ENCODE measurements around the gene LRRC73.
"Not testable (repeated sequence)": the region's sequence is repeated elsewhere in the genome, so short reads cannot be mapped to it uniquely, and the experiment has no call there.

Gene LRRC73

DNA sequence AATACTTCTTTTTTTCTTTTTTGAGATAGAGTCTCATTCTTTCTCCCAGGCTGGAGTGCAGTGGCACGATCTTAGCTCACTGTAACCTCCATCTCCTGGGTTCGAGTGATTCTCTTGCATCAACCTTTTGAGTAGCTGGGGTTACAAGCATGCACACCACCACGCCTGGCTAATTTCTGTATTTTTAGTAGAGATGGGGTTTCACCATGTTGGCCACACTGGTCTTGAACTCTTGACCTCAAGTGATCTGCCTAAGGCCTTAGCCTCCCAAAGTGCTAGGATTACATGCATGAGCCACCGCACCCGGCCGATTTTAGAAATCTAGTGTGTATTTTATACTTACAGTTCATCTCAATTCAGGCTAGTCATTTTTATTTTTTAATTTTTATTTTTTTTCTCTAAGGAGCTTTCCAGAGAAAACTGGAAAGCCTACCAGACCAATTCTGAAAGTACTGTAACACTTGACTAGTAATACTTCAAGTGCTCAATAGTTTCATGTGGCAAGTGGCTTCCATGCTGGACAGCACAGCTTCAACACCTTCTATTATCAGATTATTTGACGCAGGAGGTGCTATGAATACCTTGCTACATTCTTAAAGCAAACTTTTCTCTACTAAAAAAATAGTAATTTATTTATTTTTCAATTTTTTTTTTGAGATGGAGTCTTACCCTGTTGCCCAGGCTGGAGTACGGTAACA lies 31.8 kb upstream of the LRRC73 start:
- intact Hi-C loops (cut with DNase I; ENCODE audit: low total_unique reads) = no loop called here
- no peaks in the 10 kb centered on the region for H3K4me1 ChIP-seq
- H3K36me3 ChIP-seq = peaks cover 52 to 86% (median 78%) of the 10 kb centered on the region in 3 donors
- no peak overlapping the region for H3K27ac ChIP-seq
- no peaks in the 10 kb centered on the region for H3K9me3 ChIP-seq
- DNase-seq = no peak
- TF ChIP-seq, protein P1, sequence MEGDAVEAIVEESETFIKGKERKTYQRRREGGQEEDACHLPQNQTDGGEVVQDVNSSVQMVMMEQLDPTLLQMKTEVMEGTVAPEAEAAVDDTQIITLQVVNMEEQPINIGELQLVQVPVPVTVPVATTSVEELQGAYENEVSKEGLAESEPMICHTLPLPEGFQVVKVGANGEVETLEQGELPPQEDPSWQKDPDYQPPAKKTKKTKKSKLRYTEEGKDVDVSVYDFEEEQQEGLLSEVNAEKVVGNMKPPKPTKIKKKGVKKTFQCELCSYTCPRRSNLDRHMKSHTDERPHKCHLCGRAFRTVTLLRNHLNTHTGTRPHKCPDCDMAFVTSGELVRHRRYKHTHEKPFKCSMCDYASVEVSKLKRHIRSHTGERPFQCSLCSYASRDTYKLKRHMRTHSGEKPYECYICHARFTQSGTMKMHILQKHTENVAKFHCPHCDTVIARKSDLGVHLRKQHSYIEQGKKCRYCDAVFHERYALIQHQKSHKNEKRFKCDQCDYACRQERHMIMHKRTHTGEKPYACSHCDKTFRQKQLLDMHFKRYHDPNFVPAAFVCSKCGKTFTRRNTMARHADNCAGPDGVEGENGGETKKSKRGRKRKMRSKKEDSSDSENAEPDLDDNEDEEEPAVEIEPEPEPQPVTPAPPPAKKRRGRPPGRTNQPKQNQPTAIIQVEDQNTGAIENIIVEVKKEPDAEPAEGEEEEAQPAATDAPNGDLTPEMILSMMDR (IDR thresholded peaks at IDR 0.05) = no peak
- H3K27me3 ChIP-seq = no peaks in the 10 kb centered on the region
- H3K4me3 ChIP-seq = no peak overlapping the region

DNA sequence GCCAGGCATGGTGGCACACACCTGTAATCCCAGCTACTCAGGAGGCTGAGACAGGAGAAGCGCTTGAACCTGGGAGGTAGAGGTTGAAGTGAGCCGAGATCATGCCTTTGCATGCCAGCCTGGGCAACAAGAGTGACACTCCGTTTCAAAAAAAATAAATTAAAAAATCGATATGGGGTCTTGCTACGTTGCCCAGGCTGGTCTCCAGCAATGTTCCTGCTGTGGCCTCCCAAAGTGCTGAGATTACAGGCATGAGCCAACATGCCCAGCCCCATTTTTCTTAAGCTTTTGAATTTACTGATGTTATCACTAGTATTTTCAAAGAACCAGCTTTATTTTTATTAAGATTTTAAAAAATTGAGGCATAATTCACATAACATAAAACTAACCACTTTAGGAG lies 30.4 kb upstream of the LRRC73 start:
- H3K9me3 ChIP-seq = no peaks in the 10 kb centered on the region
- no peaks in the 10 kb centered on the region for H3K27me3 ChIP-seq
- H3K36me3 ChIP-seq = peaks cover 39 to 83% (median 69%) of the 10 kb centered on the region in 3 donors
- H3K4me1 ChIP-seq = no peaks in the 10 kb centered on the region
- intact Hi-C loops (cut with DNase I; ENCODE audit: low total_unique reads) = no loop called here
- no peak overlapping the region for H3K4me3 ChIP-seq
- no peak for DNase-seq
- TF ChIP-seq, protein P1 (IDR thresholded peaks at IDR 0.05) = no peak
- H3K27ac ChIP-seq = no peak overlapping the region

DNA sequence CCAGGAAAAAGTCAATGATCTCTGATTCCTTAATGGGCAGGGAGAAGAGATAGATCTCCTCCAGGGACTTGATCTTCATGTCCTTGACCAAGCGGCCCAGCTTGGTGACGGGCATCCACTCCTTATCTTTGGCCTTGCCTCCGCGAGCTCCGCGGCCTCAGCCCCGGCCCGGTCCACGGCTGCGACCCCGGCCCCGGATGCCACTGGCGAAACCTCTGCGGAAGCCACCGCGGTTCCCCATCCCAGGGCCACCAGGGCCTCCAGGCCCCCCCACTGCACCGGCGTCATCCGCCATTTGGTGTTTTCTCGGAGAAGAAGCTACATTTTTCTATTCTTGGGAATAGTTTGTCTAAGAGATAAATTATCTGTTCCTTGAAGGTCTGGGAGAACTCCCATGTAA lies 29.3 kb upstream of the LRRC73 start:
- H3K4me3 ChIP-seq; H3K9me3 ChIP-seq; H3K27ac ChIP-seq; intact Hi-C loops (cut with DNase I; ENCODE audit: low total_unique reads); H3K4me1 ChIP-seq; H3K27me3 ChIP-seq; DNase-seq: not testable (repeated sequence)
- H3K36me3 ChIP-seq = peaks cover 28 to 83% (median 61%) of the 10 kb centered on the region in 3 donors

DNA sequence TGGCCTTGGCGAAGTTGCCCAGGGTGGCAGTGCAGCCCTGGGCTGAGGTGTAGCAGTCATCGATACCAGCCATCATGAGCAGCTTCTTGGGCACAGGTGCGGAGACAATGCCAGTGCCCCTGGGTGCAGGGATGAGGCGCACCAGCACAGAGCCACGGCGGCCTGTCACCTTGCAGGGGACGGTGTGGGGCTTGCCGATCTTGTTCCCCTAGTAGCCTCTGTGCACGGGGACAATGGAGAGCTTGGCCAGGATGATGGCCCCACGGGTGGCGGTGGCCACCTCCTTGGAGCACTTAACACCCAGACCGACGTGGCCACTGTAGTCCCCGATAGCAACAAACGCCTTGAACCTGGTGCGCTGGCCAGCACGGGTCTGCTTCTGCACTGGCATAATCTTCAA lies 28.8 kb upstream of the LRRC73 start:
- H3K9me3 ChIP-seq; H3K27ac ChIP-seq; intact Hi-C loops (cut with DNase I; ENCODE audit: low total_unique reads); H3K4me1 ChIP-seq; DNase-seq; H3K27me3 ChIP-seq; H3K4me3 ChIP-seq: not testable (repeated sequence)
- peaks cover 24 to 79% (median 64%) of the 10 kb centered on the region in 3 donors for H3K36me3 ChIP-seq

DNA sequence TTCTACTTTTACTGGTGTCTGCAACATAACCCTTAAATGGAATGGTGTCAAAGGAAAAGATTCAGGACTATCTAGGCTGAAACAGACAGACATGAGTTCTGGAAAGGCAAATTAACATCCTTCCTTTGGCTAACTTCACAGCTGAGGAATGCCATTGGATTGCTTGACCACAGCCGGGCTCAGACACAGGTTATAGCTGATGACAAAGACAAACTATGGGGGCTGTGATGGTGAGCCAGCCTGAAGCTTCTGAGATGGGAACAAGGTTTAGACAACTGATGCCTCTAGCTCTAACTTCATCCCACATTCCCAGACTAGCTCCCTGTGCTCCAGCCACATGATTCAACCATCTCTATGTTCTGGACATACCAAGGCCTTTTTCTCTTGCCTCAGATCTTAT lies 22.1 kb upstream of the LRRC73 start:
- Histone ChIP-seq H3K36me3 (peaks cover 42 to 92% (median 64%) of the 10 kb centered on the region in 3 donors), H3K27ac (no peak overlapping the region), H3K4me1 (no peaks in the 10 kb centered on the region), H3K9me3 (no peaks in the 10 kb centered on the region), H3K27me3 (no peaks in the 10 kb centered on the region), H3K4me3 (no peak overlapping the region)
- TF ChIP-seq, protein P1 (IDR thresholded peaks at IDR 0.05) = no peak
- DNase-seq = no peak
- intact Hi-C loops (cut with DNase I; ENCODE audit: low total_unique reads) = no loop called here

DNA sequence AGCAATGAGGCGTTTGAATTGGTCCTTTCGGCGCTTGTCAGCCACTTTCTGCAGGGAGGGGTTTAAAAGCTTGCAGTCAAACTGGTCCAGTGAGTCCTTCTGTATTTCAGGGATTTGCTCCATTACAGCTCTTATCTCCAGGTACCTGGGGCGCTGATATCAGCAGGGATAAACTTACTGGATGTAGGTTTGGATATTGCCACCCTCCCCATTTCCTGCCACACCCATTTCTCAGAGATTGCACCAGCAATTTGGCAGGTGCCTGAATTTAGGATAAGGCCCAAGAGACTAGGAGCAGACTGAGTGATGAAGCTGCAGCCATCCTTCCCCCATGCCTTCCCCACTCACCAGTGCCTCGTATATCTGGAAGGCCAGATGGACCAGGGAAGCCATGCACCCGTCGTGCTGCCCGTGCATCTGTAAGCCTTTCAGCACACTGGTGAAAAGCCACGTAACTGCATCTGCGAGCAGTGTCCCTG lies 14.4 kb upstream of the LRRC73 start:
- Histone ChIP-seq H3K36me3 (peaks cover 59 to 100% (median 97%) of the 10 kb centered on the region in 3 donors), H3K9me3 (no peaks in the 10 kb centered on the region), H3K4me3 (no peak overlapping the region), H3K27me3 (no peaks in the 10 kb centered on the region), H3K27ac (no peak overlapping the region), H3K4me1 (no peaks in the 10 kb centered on the region)
- DNase-seq = no peak
- TF ChIP-seq, protein P1 (IDR thresholded peaks at IDR 0.05) = no peak
- intact Hi-C loops (cut with DNase I; ENCODE audit: low total_unique reads) = no loop called here
